Esophagus muscularis mucosa (tissue), 4 donors: ENCODE results near the gene DLG1.

ENCODE experiments used
- CTCF ChIP-seq, 3 experiments: fragments of 200-600 bp in 2 of 3; fragments of 450-650 bp in 1 of 3; sonication (generic) in 2 of 3; IDR thresholded peaks; one replicate each; pipeline ENCODE4 v1.5.1; 2017 to 2019; ENCODE audit warnings: antibody characterized with exemption in 3 of 3, mild to moderate bottlenecking in 2 of 3, moderate library complexity in 1 of 3
- EP300 ChIP-seq: sonication (generic); formaldehyde crosslinking; IDR thresholded peaks from one replicate; pipeline ENCODE4 v1.6.1; 2017; ENCODE audit warnings: antibody characterized with exemption
- POLR2AphosphoS5 ChIP-seq, 2 donors: sonication (generic); formaldehyde crosslinking; IDR thresholded peaks; one replicate each; pipeline ENCODE4 v1.6.1; 2017; ENCODE audit warnings: antibody characterized with exemption in 2 of 2

- TF ChIP-seq CTCF (IDR thresholded peaks at IDR 0.05) (no peak), EP300 (no peak), POLR2AphosphoS5 (IDR thresholded peaks at IDR 0.05) (no peak)
Observed at GRCh38 chr3:197122394-197122793, 176.0 kb downstream of the DLG1 start.
